Effector memory CD8-positive, alpha-beta T cell (primary cell): ENCODE measurements around the gene RNF152.
"Not testable (repeated sequence)": the region's sequence is repeated elsewhere in the genome, so short reads cannot be mapped to it uniquely, and the experiment has no call there.

Experiments
- ATAC-seq: fragments of 150-1000 bp; cut with Tn5 transposase; replicated peaks from 2 replicates; pipeline ENCODE4 v1.10.0; 2021; ENCODE audit warnings: mild to moderate bottlenecking, moderate library complexity
- DNase-seq, 3 experiments: peaks; one replicate each; pipeline ENCODE4 v3.0.0; 2021
- H3K27ac Mint-ChIP-seq, 2 donors: one replicate each; pipeline ENCODE4 v1.8.0; 2022; ENCODE audit warnings: mild to moderate bottlenecking in 2 of 2, mixed read lengths in 2 of 2, moderate library complexity in 2 of 2
- H3K27me3 Mint-ChIP-seq, 2 donors: one replicate each; pipeline ENCODE4 v1.8.0; 2022; ENCODE audit warnings: mixed read lengths in 2 of 2
- H3K36me3 Mint-ChIP-seq: one replicate; pipeline ENCODE4 v1.8.0; 2022; ENCODE audit warnings: mild to moderate bottlenecking, moderate library complexity, mixed read lengths; ENCODE audit not compliant: insufficient read depth
- H3K4me1 Mint-ChIP-seq, 2 donors: one replicate each; pipeline ENCODE4 v1.8.0; 2022; ENCODE audit warnings: low read depth in 2 of 2, mixed read lengths in 2 of 2
- H3K4me3 Mint-ChIP-seq, 2 donors: one replicate each; pipeline ENCODE4 v1.8.0; 2022; ENCODE audit warnings: mild to moderate bottlenecking in 2 of 2, mixed read lengths in 2 of 2, moderate library complexity in 2 of 2
- H3K9me3 Mint-ChIP-seq, 2 donors: one replicate each; pipeline ENCODE4 v1.8.0; 2022; ENCODE audit warnings: mixed read lengths in 2 of 2

RNF152 gene

DNA sequence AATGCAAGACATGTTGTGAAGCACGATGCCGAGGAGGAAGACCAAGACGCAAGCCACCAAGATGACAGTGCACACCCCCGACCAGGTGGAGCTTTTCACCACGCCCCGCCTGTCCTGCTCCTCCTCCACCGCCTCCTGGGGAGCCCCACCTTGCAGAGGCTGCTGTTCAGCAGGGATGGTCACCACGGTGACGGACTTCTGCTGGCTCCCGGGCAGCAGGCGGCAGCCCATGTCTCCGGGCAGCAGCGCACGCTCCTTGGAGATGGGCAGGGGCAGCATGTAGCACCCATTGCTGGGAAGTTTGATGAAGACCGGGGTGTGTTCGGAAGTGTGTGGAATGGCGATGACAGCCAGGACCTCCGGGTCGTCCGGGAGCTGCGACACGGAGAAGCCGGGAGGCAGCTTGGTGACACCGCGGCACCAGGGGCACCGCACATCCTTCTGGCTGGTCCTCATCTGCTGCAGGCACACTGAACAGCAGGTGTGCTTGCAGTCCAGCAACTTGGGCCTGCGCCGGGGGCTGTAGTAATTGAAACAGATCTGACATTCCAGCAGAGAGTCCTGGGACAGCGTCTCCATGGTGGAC is 76.8 kb downstream of the RNF152 start:
- DNase-seq (no peak), ATAC-seq (no peak)
- Mint-ChIP-seq H3K4me3 (no peak overlapping the region), H3K4me1 (no peaks in the 10 kb centered on the region), H3K27me3 (peaks cover 4 to 6% of the 10 kb centered on the region in 2 donors), H3K36me3 (no peaks in the 10 kb centered on the region), H3K27ac (no peak overlapping the region), H3K9me3 (no peaks in the 10 kb centered on the region)

DNA sequence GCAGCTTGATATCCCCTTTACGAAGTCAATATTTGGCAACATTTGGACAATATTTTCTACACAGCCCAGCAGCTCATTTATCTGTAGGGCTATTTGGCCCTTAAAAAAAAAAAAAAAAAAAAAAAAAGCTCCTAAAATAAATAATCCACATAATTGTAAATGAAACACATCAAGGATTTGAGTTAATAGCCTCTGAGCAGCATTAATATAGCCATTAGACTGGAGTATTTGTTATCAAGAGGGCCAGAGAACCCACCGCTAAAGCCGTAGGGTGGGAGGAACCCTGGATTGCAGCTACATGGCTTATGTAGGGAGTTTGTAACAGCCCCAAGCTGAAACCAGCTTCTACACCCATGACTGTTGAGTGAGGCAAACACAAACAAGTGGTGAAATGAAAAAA is 84.5 kb downstream of the RNF152 start:
- Mint-ChIP-seq H3K36me3 (no peaks in the 10 kb centered on the region), H3K9me3 (peaks cover 0 to 2% of the 10 kb centered on the region in 2 donors), H3K27me3 (peaks cover 16 to 20% of the 10 kb centered on the region in 2 donors), H3K27ac (no peak overlapping the region), H3K4me3 (no peak overlapping the region), H3K4me1 (no peaks in the 10 kb centered on the region)
- ATAC-seq (no peak), DNase-seq (no peak)

DNA sequence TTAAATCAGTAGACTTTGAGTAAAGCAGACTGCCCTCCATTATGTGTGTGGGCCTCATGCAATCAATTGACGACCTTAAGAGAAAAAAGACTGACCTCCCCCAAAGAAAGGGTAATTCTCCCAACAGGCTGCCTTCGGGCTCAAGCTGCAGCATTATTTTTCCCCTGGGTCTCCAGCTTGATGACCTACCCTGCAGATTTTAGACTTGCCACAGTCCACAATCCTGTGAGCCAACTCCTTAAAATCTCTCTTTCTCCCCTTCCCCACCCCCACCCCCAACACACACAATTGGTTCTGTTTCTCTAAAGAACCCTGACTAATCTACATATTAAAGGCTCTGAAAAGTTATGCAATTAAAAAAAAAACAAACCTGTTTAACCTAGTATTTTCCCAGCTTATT is 89.4 kb downstream of the RNF152 start:
- H3K27ac Mint-ChIP-seq = no peak overlapping the region
- H3K4me3 Mint-ChIP-seq = no peak overlapping the region
- DNase-seq (no peak), ATAC-seq (no peak)
- no peaks in the 10 kb centered on the region for H3K4me1 Mint-ChIP-seq
- H3K9me3 Mint-ChIP-seq = peaks cover 0 to 2% of the 10 kb centered on the region in 2 donors
- H3K27me3 Mint-ChIP-seq = peaks cover 24 to 34% of the 10 kb centered on the region in 2 donors
- H3K36me3 Mint-ChIP-seq = no peaks in the 10 kb centered on the region

DNA sequence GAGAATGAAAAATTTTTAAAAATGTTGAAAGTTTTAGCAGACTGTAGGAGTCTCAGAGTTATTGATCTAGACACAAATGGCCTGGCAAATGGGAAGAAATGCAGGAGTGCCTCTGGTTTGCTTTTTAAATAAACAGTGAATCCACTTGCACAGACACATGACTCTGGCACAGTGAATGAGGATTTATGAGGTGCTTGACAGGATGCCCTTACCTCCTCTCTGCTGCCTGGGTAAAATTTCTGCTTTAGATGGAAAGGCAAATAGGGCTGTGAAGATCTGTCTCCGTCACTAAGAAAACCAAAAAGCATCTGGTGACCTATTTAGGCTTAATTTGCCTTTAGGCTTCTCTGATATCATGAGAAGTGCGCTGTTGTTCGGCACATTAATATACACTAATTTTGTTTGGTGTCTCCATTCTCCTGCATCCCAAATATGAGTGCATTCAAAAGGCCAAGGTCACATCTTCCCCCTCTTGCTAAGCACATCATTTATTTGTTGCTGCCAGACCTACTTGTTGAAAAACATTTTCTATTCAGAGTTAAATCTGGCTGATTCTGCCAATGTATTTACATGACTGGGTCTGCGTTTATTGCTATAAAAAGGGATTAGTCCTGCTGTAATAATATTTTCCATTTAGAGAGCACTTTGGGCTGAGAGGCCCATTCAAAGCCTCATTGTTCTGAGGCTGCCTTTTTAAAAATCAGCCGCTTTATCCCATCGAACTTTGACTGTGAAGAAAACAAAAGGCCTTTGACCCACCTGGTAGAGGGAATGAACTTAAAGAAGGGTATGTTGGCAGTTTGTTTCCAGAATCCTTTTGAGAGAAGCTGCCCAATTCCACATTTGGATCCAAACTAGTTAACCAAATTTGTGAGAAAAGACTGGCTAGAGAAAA is 94.9 kb downstream of the RNF152 start:
- Mint-ChIP-seq H3K9me3 (peaks cover 0 to 2% of the 10 kb centered on the region in 2 donors), H3K27ac (no peak overlapping the region), H3K4me3 (no peak overlapping the region), H3K36me3 (no peaks in the 10 kb centered on the region), H3K4me1 (no peaks in the 10 kb centered on the region), H3K27me3 (peaks cover 13 to 23% of the 10 kb centered on the region in 2 donors)
- ATAC-seq (no peak), DNase-seq (no peak)

DNA sequence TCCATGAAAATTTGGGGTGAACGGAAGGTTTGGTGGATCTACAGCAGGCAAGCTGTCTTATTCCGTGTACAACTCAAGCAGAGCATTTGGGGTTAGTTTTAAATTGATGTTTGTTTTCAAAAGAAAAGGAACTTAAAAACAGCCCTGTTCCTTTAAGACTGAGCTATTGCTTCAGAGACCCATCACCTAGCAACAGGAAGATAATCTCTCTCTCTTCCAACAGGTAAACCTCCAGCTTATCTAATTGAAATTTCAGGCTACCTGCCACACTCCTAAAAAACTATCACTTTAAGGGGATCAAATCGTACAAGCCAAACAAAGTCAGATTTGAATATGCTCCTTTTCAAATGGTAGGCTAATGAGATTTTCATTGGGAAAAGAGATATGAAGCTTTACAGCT is 101.8 kb downstream of the RNF152 start:
- no peak overlapping the region for H3K27ac Mint-ChIP-seq
- no peak for ATAC-seq
- no peak for DNase-seq
- H3K4me1 Mint-ChIP-seq = no peaks in the 10 kb centered on the region
- no peaks in the 10 kb centered on the region for H3K36me3 Mint-ChIP-seq
- H3K9me3 Mint-ChIP-seq = peaks cover 0 to 4% of the 10 kb centered on the region in 2 donors
- H3K27me3 Mint-ChIP-seq = no peaks in the 10 kb centered on the region
- H3K4me3 Mint-ChIP-seq = no peak overlapping the region

DNA sequence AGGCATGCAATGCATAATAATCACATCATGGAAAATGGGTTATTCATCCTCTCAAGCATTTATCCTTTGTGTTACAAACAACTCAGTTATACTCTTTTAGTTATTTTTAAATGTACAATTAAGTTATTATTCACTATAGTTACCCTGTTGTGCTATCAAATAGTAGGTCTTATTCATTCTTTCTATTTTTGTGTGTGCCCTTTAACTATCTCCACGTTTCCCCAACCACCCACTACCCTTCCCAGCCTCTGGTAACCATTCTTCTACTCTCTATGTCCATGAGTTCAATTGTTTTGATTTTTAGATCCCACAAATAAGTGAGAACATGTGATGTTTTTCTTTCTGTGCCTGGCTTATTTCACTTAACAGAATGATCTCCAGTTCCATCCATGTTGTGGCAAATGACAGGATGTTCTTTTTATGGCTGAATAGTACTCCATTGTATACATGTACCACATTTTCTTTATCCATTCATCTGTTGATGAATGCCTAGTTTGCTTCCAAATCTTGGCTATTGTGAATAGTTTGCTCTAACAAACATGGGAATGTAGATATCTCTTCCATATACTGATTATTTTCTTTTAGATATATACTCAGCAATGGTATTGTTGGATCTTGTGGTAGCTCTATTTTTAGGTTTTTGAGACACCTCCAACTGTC is 105.7 kb downstream of the RNF152 start:
- not testable (repeated sequence) for ATAC-seq, H3K27me3 Mint-ChIP-seq, H3K4me1 Mint-ChIP-seq, H3K36me3 Mint-ChIP-seq, H3K27ac Mint-ChIP-seq, H3K4me3 Mint-ChIP-seq, H3K9me3 Mint-ChIP-seq, DNase-seq

DNA sequence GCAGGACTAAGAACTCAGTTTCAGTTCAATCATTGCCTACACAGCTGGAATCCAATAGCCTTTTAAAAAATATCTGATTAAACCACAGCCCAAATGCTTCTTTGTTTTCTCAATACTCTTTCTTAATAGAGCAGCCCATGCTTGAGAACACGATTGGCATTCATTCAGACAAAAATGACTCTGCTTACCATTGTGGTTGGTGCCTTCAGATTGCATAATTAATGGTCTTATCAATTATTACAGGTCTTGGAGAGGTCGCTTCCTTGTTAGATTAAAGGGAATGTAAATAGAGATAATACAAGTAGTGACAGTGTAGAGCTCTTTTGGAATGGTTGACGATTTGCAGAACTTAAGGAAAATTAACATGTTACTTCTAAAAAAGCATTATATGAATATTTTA is 107.2 kb downstream of the RNF152 start:
- Mint-ChIP-seq H3K9me3 (peaks cover 0 to 5% of the 10 kb centered on the region in 2 donors), H3K36me3 (no peaks in the 10 kb centered on the region), H3K4me1 (no peaks in the 10 kb centered on the region), H3K27me3 (no peaks in the 10 kb centered on the region), H3K4me3 (no peak overlapping the region), H3K27ac (no peak overlapping the region)
- no peak for ATAC-seq
- no peak for DNase-seq

DNA sequence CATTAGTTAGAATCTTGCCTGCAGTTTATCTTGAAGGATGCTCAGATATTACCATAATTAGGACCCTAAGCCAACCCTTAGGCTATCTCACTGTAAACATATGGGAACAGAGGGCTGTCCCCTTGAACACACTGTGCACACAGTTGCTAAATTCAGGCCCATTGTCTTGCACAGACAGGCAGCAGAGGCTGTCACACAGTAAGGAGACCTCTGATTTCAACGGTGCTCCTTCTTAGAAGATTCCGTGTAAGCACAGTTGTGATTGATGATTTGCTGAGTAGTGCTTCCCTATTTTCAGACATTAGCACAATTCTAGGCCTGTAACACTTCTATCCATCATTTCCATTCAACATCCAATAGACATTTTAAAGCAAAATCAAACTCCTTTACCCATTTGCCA is 108.0 kb downstream of the RNF152 start:
- Mint-ChIP-seq H3K27ac (no peak overlapping the region), H3K4me1 (no peaks in the 10 kb centered on the region), H3K27me3 (no peaks in the 10 kb centered on the region), H3K9me3 (peaks cover 0 to 5% of the 10 kb centered on the region in 2 donors), H3K4me3 (no peak overlapping the region), H3K36me3 (no peaks in the 10 kb centered on the region)
- no peak for ATAC-seq
- DNase-seq = no peak

DNA sequence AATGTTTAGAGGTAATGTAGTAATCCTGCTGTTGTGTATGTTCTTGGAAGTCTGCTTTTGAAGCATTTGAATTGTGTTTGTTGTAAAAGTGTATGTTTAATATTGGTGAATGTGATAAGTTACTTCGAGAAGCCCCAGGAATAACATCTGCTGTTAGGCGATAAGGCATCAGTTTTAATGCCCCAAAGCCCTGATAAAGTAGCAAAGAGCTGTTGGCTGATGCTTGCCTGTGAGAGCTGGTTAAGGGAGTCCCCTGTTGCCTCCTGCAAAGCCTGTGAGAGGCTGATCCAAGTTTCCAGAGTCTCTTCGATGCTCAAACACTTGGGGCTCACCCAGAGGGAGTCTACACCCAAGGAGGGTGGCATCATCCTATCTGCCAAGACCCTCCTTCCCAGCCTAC is 110.3 kb downstream of the RNF152 start:
- Mint-ChIP-seq H3K4me1 (no peaks in the 10 kb centered on the region), H3K4me3 (no peak overlapping the region), H3K9me3 (peaks cover 0 to 9% of the 10 kb centered on the region in 2 donors), H3K27ac (no peak overlapping the region), H3K27me3 (peaks cover 0 to 6% of the 10 kb centered on the region in 2 donors), H3K36me3 (no peaks in the 10 kb centered on the region)
- DNase-seq (no peak), ATAC-seq (no peak)

DNA sequence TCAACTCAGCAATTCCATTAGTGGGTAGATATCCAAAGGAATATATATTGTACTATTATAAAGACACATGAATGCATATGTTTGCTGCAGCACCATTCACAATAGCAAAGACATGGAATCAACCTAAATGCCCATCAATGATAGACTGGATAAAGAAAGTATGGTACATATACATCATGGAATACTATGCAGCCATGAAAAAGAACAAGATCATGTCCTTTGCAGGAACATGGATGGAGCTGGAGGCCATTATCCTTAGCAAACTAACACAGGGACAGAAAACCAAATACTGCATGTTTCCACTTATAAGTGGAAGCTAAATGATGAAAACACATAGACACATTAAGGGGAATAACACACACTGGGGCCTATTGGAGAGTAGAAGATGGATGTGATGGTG is 116.6 kb downstream of the RNF152 start:
- DNase-seq, H3K4me3 Mint-ChIP-seq, H3K27ac Mint-ChIP-seq, H3K9me3 Mint-ChIP-seq, ATAC-seq, H3K36me3 Mint-ChIP-seq, H3K27me3 Mint-ChIP-seq, H3K4me1 Mint-ChIP-seq: not testable (repeated sequence)

DNA sequence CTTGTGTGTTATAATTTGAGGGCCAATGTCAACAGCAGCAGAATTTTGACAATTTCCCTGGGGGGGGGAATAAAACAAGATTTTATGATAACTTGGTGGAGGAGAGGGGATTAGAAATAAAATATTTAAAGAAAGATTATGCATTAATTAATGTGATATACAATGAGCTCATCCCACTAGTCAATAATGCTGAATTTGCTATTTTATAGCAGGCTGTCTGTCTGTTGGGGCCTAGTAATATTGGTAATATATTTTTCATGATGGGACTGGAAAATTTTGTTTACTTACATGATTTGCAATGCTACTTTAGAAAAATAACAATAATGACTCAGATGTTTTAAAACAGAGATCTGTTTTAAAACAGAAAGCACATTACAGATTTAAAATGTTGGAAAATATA is 118.0 kb downstream of the RNF152 start:
- H3K36me3 Mint-ChIP-seq = no peaks in the 10 kb centered on the region
- H3K27me3 Mint-ChIP-seq = peaks cover 0 to 7% of the 10 kb centered on the region in 2 donors
- no peak for ATAC-seq
- no peak overlapping the region for H3K27ac Mint-ChIP-seq
- H3K4me1 Mint-ChIP-seq = no peaks in the 10 kb centered on the region
- H3K4me3 Mint-ChIP-seq = no peak overlapping the region
- H3K9me3 Mint-ChIP-seq = peaks cover 6 to 9% of the 10 kb centered on the region in 2 donors
- no peak for DNase-seq

DNA sequence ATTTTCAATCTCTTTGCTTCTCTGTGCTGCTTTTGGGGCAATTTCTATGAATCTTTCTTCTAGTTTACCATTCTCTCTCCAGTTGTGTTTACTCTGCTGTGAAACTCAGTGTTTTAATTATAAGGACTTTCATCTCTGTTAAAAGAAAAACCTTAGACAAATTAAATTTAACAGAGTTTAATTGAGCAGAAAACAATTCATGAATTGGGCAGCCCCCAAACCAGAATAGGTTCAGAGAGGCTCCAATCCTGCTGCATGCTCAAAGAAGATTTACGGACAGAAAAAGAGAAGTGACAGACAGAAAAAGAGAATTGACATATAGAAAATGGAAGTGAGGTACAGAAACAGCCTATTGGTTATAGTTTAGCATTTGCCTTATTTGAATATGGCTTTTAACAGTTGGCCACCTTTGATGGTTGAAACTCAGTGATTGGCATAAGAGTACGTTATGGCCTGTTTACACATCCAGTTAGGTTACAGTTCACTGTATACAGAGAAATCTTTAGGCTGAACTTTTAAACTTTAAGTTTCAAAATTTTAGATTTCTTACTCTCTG is 120.4 kb downstream of the RNF152 start:
- no peak for ATAC-seq
- H3K4me1 Mint-ChIP-seq = no peaks in the 10 kb centered on the region
- peaks cover 7 to 16% of the 10 kb centered on the region in 2 donors for H3K27me3 Mint-ChIP-seq
- no peaks in the 10 kb centered on the region for H3K36me3 Mint-ChIP-seq
- no peak overlapping the region for H3K4me3 Mint-ChIP-seq
- peaks cover 2 to 9% of the 10 kb centered on the region in 2 donors for H3K9me3 Mint-ChIP-seq
- no peak for DNase-seq
- H3K27ac Mint-ChIP-seq = no peak overlapping the region

DNA sequence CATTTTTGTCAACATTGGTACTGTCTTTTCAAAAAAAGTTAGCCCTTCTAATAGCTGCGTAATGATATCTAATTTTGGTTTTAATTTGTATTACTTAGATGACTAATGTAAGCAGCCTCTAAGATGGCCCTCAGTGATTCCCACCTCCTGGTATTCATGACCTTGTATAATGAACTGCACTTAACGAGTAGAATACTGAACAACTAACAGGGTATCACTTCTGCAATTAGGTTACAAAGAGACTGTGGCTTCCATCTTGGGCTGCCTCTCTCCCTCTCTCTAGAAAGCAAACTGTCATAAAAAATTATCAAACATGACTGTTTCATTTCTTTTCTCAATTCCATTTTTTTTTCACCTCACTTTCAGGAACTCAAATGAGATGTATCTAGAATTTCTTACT is 120.9 kb downstream of the RNF152 start:
- Mint-ChIP-seq H3K9me3 (peaks cover 2 to 9% of the 10 kb centered on the region in 2 donors), H3K36me3 (no peaks in the 10 kb centered on the region), H3K27me3 (peaks cover 7 to 16% of the 10 kb centered on the region in 2 donors), H3K4me1 (no peaks in the 10 kb centered on the region), H3K27ac (no peak overlapping the region), H3K4me3 (no peak overlapping the region)
- no peak for ATAC-seq
- DNase-seq = no peak
